Activated T-helper 1 cell treated with anti-CD3 and anti-CD28 coated beads, Interleukin-12 subunit alpha, Interleukin-12 subunit beta, Interleukin-2, Interleukin-4 antibody, amounts not matched to agents 30 ng/mL and 10 ng/mL and 1 ng/mL, durations not matched to agents 14 hours and 24 hours and 36 hours (primary cell): Measurements from ENCODE around the gene BICDL2. TPM values are rescaled to one million over a fixed set of nuclear protein-coding genes. Genes with fewer than 3 reads are reported as not detected.

Experiments
- DNase-seq: peaks from one replicate; pipeline ENCODE4 v3.0.0; 2021; ENCODE audit warnings: low spot score
- H3K27ac Mint-ChIP-seq: one replicate; pipeline ENCODE4 v1.8.0; 2021; ENCODE audit warnings: mild to moderate bottlenecking, mixed read lengths
- H3K27me3 Mint-ChIP-seq: one replicate; pipeline ENCODE4 v1.8.0; 2022; ENCODE audit warnings: mild to moderate bottlenecking, moderate library complexity, mixed read lengths; ENCODE audit not compliant: insufficient read depth
- H3K36me3 Mint-ChIP-seq: one replicate; pipeline ENCODE4 v1.8.0; 2021; ENCODE audit warnings: low read depth, mixed read lengths
- H3K4me1 Mint-ChIP-seq: one replicate; pipeline ENCODE4 v1.8.0; 2021; ENCODE audit warnings: low read depth, mixed read lengths
- H3K4me3 Mint-ChIP-seq: one replicate; pipeline ENCODE4 v1.8.0; 2021; ENCODE audit warnings: mild to moderate bottlenecking, moderate library complexity, mixed read lengths
- H3K9me3 Mint-ChIP-seq: one replicate; pipeline ENCODE4 v1.8.0; 2021; ENCODE audit warnings: mixed read lengths
- intact Hi-C: fragments of 100-400 bp; cut with micrococcal nuclease; formaldehyde crosslinking; loops from one replicate; pipeline ENCODE4 v1.15.1; 2024
- total RNA-seq: library from RNA; stranded (reverse); gene quantifications from 2 replicates; pipeline ENCODE4 v1.2.3, GENCODE V29; 2022

Gene BICDL2
- total RNA-seq, 1 donor from 2014 or later = not detected

DNA sequence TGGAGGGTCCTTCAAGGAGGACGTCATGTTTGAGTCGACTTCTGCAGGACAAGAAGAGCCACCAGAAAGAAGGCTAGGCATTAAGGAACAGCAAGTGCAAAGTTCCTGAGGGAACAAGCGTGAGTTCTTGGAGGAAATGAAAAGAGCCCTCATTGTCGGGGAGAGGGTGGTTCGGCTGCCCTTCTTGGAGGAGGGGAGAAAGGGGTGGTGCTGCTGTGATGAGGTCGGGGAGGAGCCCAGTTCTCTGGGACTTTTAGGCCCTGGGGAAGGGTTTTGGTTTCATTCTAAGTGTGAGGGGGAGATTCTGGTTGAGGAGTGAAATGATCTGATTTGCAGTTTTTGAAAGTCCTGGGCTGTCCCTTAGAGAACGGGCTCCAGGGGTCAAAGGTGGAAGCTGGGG lies 4.1 kb downstream of the BICDL2 start:
- intact Hi-C loops = no loop called here
- peaks cover 3% of the 10 kb centered on the region for H3K36me3 Mint-ChIP-seq
- H3K27ac Mint-ChIP-seq = no peak overlapping the region
- no peak for DNase-seq
- peaks cover 58% of the 10 kb centered on the region for H3K27me3 Mint-ChIP-seq
- H3K9me3 Mint-ChIP-seq = no peaks in the 10 kb centered on the region
- H3K4me3 Mint-ChIP-seq = no peak overlapping the region
- peaks cover 30% of the 10 kb centered on the region for H3K4me1 Mint-ChIP-seq

GRCh38 chr16:3030222-3031212 lies 6.2 kb downstream of the BICDL2 start:
- intact Hi-C loops = loop anchor here (1.0 kb wide), 2 partner anchors 15 to 136 kb away; no protein-coding TSS in a partner anchor
- H3K36me3 Mint-ChIP-seq = peaks cover 15% of the 10 kb centered on the region
- DNase-seq = no peak
- H3K4me3 Mint-ChIP-seq = peak overlapping the region; percentile 60
- no peaks in the 10 kb centered on the region for H3K9me3 Mint-ChIP-seq
- H3K27me3 Mint-ChIP-seq = peaks cover 44% of the 10 kb centered on the region
- H3K4me1 Mint-ChIP-seq = peaks cover 30% of the 10 kb centered on the region
- peak overlapping the region; percentile 61 for H3K27ac Mint-ChIP-seq

- Mint-ChIP-seq H3K27ac (peak overlapping the region; percentile 61), H3K36me3 (peaks cover 16% of the 10 kb centered on the region), H3K4me3 (peak overlapping the region; percentile 60), H3K9me3 (no peaks in the 10 kb centered on the region), H3K27me3 (peaks cover 35% of the 10 kb centered on the region), H3K4me1 (peaks cover 30% of the 10 kb centered on the region)
- DNase-seq = no peak
- intact Hi-C loops = no loop called here
Measured at GRCh38 chr16:3029491-3030221, 7.1 kb downstream of the BICDL2 start.

- no peak overlapping the region for H3K27ac Mint-ChIP-seq
- peaks cover 17% of the 10 kb centered on the region for H3K36me3 Mint-ChIP-seq
- H3K27me3 Mint-ChIP-seq = peaks cover 27% of the 10 kb centered on the region
- intact Hi-C loops = loop anchor here (1.0 kb wide), 2 partner anchors 9 to 26 kb away; partner anchors contain the start of gene TNFRSF12A
- H3K9me3 Mint-ChIP-seq = no peaks in the 10 kb centered on the region
- no peak for DNase-seq
- peaks cover 35% of the 10 kb centered on the region for H3K4me1 Mint-ChIP-seq
- peak overlapping the region; percentile 61 for H3K4me3 Mint-ChIP-seq
Measured at GRCh38 chr16:3028716-3029319, 7.9 kb downstream of the BICDL2 start.

GRCh38 chr16:3027983-3028715 lies 8.6 kb downstream of the BICDL2 start:
- Mint-ChIP-seq H3K9me3 (no peaks in the 10 kb centered on the region), H3K4me3 (peak overlapping the region; percentile 57), H3K27ac (no peak overlapping the region), H3K36me3 (peaks cover 17% of the 10 kb centered on the region), H3K4me1 (peaks cover 33% of the 10 kb centered on the region), H3K27me3 (peaks cover 20% of the 10 kb centered on the region)
- intact Hi-C loops = loop anchor here (1.0 kb wide), 2 partner anchors 8 to 25 kb away; partner anchors contain the start of gene TNFRSF12A
- peak; percentile 79 for DNase-seq

DNA sequence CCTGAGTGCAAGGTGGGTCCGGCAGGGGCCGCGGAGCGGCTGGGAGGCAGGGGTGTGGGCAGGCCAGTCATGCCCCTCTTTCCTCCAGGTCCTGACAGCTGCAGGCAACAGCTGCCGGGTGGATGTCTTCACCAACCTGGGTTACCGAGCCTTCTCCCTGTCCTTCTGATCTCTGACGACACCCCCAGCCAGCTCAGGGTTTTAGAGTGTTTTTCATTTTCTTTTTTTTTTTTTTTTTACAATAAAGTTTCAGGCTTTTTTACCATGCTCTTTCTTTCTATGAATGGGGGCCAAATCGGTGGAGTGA lies 9.3 kb downstream of the BICDL2 start:
- H3K4me3 Mint-ChIP-seq = no peak overlapping the region
- H3K9me3 Mint-ChIP-seq = no peaks in the 10 kb centered on the region
- peaks cover 13% of the 10 kb centered on the region for H3K27me3 Mint-ChIP-seq
- intact Hi-C loops = no loop called here
- DNase-seq = no peak
- no peak overlapping the region for H3K27ac Mint-ChIP-seq
- peaks cover 35% of the 10 kb centered on the region for H3K4me1 Mint-ChIP-seq
- H3K36me3 Mint-ChIP-seq = peaks cover 17% of the 10 kb centered on the region

DNA sequence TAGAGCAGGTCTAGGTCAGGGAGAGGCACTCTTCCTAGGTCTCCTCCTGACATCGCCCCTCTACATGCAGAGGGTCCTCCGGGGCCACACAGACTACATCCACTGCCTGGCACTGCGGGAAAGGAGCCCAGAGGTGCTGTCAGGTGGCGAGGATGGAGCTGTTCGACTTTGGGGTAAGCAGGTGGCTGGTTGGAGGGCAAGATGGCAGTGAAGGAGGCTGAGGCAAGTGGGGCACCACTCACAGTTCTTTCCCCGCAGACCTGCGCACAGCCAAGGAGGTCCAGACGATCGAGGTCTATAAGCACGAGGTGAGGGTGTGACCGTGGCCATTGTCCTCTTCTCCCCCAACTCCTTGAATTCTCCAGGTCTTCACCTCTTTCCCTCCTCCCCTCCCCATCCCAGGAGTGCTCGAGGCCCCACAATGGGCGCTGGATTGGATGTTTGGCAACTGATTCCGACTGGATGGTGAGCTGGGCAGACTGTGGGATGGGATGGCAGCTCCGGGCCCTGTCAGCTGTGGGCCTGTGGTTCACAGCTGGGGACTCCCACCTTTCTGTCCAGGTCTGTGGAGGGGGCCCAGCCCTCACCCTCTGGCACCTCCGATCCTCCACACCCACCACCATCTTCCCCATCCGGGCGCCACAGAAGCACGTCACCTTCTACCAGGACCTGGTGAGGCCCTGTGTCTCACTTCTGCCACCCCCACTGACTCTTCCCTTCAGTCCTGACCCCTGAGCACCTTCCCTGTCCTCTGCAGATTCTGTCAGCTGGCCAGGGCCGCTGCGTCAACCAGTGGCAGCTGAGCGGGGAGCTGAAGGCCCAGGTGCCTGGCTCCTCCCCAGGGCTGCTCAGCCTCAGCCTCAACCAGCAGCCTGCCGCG lies 9.9 kb downstream of the BICDL2 start:
- peaks cover 9% of the 10 kb centered on the region for H3K27me3 Mint-ChIP-seq
- peaks cover 17% of the 10 kb centered on the region for H3K36me3 Mint-ChIP-seq
- H3K4me3 Mint-ChIP-seq = no peak overlapping the region
- H3K9me3 Mint-ChIP-seq = no peaks in the 10 kb centered on the region
- intact Hi-C loops = no loop called here
- DNase-seq = no peak
- no peak overlapping the region for H3K27ac Mint-ChIP-seq
- peaks cover 37% of the 10 kb centered on the region for H3K4me1 Mint-ChIP-seq

DNA sequence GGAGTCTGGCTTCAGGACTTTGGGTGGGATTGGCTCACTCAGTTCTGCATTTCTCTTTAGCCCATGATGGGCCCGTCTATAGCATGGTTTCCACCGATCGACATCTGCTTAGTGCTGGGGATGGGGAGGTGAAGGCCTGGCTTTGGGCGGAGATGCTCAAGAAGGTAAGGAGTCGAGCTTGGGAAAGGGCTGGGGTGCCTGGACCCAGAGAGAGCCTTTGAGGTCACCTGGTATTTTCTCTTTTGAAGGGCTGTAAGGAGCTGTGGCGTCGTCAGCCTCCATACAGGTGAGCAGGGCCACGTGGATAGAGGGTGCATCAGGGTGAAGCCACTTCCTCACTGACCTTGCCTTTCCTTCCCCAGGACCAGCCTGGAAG lies 10.8 kb downstream of the BICDL2 start:
- no peaks in the 10 kb centered on the region for H3K9me3 Mint-ChIP-seq
- DNase-seq = no peak
- peaks cover 6% of the 10 kb centered on the region for H3K27me3 Mint-ChIP-seq
- H3K4me3 Mint-ChIP-seq = no peak overlapping the region
- intact Hi-C loops = no loop called here
- H3K27ac Mint-ChIP-seq = no peak overlapping the region
- H3K4me1 Mint-ChIP-seq = peaks cover 44% of the 10 kb centered on the region
- H3K36me3 Mint-ChIP-seq = peaks cover 15% of the 10 kb centered on the region

DNA sequence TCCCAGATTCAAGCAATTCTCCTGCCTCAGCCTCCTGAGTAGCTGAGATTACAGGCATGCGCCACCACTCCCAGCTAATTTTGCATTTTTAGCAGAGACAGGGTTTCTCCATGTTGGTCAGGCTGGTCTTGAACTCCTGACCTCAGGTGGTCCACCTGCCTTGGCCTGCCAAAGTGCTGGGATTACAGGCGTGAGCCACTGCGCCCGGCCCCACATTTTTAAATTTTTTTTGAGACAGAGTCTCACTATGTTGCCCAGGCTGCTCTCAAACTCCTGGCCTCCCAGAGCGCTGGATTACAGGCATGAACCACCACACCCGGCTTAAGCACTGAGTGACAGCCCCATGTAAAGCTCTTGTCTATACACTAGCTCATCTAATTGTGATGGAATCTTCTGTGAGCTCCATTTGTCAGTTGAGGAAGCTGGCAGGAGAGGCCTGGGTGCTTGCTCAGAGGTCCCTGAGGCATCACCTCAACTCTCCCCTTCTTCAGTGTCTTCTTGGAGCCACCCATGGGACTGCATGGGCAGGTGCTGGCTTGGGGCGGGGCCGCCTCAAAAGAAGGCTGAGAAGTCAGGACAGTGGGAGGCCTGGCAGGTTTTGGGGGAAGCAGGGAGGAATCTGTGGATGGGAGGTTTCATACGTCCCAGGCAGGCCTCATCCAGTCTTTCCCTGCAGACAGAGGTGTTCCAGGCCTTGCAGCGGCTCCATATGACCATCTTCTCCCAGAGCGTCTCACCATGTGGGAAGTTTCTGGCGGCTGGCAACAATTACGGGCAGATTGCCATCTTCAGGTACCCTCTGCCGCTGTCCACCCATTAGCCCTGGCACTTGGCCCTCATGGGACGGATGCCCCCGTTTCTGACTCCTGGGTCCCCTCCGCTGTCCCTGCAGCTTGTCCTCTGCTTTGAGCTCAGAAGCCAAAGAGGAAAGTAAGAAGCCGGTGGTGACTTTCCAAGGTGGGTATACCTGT lies 11.4 kb downstream of the BICDL2 start:
- Mint-ChIP-seq H3K36me3 (peaks cover 15% of the 10 kb centered on the region), H3K4me1 (peaks cover 44% of the 10 kb centered on the region), H3K4me3 (no peak overlapping the region), H3K9me3 (no peaks in the 10 kb centered on the region), H3K27me3 (peaks cover 5% of the 10 kb centered on the region), H3K27ac (no peak overlapping the region)
- intact Hi-C loops = no loop called here
- no peak for DNase-seq

GRCh38 chr16:3023669-3024478 lies 12.9 kb downstream of the BICDL2 start, which contains the start of the genes HCFC1R1 and THOC6:
TSS of gene HCFC1R1 (minus strand) at chr16:3023942. CDS start at chr16:3023941, 1 bp downstream.
TSS of gene THOC6 (plus strand) at chr16:3024035. CDS start at chr16:3024327, 292 bp downstream.
- peak within 1 kb of the TSS; percentile 91 for H3K27ac Mint-ChIP-seq
- H3K36me3 Mint-ChIP-seq = peaks cover 15% of the 10 kb centered on the region
- intact Hi-C loops = loop anchor here (1.0 to 2.0 kb wide), 5 partner anchors 21 to 119 kb away; partner anchors contain the start of gene PAQR4
- peak; percentile 94 for DNase-seq
- peaks cover 36% of the 10 kb centered on the region for H3K4me1 Mint-ChIP-seq
- no peaks in the 10 kb centered on the region for H3K9me3 Mint-ChIP-seq
- H3K4me3 Mint-ChIP-seq = peak within 1 kb of the TSS; percentile 84
- H3K27me3 Mint-ChIP-seq = peaks cover 1% of the 10 kb centered on the region
